HG03442 (cell line): Measurements from ENCODE around the gene GAPVD1.

Experiments used
- ATAC-seq: cut with Tn5 transposase; IDR thresholded peaks from one replicate; pipeline ENCODE4 v1.9.1; 2021; ENCODE audit warnings: mild to moderate bottlenecking, moderate library complexity; ENCODE audit not compliant: unreplicated experiment

The GAPVD1 gene

GRCh38 chr9:125400725-125401716, 139.4 kb downstream of the GAPVD1 start:
- ATAC-seq, result no peak

DNA sequence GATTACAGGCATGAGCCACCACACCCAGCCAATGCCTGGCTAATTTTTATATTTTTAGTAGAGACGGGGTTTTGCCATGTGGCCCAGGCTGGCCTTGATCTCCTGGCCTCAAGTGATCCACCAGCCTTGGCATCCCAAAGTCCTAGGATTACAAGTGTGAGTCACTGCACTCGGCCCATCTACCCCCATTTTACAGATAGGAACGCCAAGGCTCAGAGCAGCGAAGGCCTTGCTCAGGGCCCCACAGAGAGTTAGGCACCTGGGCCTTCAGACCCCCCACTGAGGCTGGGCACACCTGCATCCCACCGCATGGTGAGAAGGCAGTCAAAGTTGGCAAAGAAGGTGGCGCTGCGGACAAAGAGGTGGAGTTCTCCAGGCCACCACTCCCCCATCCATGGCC, 143.1 kb downstream of the GAPVD1 start:
- no peak for ATAC-seq

GRCh38 chr9:125405938-125406809, 144.5 kb downstream of the GAPVD1 start:
- no peak for ATAC-seq

DNA sequence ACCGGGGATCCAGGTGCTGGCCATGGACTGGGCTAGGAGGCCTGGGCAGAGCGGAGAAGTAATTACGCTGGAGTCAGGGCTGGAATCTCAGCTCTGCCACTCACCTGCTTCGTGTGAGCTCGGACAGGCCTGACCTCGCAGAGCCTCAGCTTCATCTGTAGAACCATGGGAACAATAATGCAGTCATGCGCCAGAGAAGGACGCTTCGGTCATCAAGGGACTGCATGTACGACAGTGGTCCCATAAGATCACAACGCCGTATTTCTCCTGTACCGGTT, 145.1 kb downstream of the GAPVD1 start:
- no peak for ATAC-seq

- ATAC-seq, result peak; percentile 3
These were observed 145.9 kb downstream of the GAPVD1 start for GRCh38 chr9:125407432-125407973.

GRCh38 chr9:125407974-125408900, 146.6 kb downstream of the GAPVD1 start:
- peak; percentile 72 for ATAC-seq

- no peak for ATAC-seq
These were observed 147.6 kb downstream of the GAPVD1 start for GRCh38 chr9:125409217-125409636.

- ATAC-seq, result no peak
These were observed 148.3 kb downstream of the GAPVD1 start for GRCh38 chr9:125409637-125410521.

DNA sequence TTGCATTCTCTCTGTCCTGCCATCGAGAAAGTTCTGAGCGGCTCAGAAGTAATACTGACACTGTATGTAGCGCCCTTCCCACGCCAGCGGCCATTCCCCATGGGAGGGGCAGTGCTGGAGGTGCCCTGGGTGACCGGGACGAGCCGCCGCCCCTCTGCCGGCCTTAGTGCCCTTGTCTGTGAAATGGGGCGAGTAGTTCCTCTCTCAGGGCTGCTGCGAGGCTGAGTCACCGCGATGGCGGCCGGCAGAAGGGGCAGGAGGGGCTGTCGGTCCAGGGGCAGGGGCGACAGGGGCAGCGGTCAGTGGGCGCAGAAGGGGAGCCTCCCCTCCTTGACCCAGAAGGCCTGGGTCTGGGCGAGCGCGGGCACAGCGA, 148.9 kb downstream of the GAPVD1 start:
- no peak for ATAC-seq

- no peak for ATAC-seq
These were observed 149.6 kb downstream of the GAPVD1 start for GRCh38 chr9:125411171-125411756.

- no peak for ATAC-seq
These were observed 150.5 kb downstream of the GAPVD1 start for GRCh38 chr9:125412166-125412565.

DNA sequence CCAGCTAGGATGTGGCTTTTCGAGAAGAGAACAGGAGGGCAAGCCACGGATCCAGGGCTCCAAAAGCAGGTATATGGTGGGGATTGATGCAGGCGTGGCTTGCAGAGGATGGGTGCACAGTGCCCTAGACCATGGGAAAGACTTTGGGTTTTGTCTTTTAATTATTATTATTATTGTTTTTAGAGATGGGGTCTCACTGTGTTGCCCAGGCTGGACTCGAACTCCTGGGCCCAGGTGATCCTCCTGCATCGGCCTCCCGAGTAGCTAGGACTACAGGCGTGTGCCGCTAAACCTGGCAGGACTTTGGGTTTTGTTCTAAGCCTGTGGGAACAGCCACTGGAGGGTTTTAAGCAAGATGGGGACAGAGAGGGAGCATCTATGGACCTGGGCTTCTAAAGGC, 152.0 kb downstream of the GAPVD1 start:
- no peak for ATAC-seq

DNA sequence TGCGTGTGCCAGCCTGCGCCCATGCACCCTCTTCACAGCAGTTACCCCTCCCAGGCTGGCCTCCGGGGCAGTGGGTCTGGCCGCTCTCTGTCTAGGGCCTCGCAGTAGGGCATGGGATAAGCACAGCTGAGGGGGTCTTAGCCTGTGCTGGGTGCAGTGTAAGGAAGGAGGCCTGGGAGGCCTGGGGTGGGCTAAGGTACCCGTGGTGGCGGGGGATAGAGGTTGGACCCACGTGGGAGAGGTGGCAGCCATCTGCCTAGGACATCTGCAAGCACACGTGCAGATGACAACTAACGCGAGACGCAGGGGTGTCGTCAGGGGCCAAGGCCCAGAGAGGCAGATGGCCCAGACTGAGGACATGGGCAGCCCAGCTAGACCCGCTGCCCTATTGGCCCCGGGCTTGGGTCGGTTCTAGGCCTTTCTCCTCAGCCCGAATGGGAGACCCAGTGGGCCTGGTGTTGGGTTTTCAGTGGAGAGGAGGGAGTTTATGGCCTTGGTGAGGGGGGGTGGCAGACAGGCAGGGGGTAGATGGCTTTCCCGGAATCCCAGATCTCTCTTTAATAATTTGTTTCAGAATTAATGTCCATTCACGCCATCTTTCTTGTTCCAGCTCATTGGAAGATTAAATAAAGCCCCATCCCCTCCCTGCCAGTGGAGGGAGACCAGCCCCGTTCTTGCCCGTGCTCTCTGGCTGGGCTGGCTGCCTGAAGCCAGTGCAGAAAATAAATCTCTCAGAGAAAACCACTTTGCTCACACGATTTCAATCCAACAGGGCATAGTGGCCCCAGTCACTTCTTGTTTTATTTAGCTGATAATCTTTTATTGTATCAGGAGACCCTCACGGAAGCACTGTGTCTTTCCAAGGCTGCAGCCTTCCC, 154.2 kb downstream of the GAPVD1 start:
- no peak for ATAC-seq

DNA sequence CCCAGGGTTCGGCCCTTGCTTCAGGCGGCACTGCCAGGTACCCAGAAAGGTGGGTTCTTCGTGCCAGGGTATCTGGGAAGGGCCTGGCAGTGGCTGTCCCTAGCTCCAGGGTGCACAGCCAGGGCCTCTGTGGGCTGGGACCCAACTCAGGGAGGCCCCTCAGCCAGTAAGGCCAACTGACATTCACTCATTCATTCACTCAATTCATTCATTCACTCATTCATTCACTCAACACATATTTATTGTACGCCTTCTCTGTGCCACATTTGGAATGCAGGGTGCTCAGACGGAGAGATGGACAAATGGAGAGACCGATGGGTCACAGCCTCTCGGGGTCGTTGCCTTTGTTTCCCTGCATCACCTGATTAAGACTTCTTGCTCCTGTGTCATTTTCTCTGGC, 154.9 kb downstream of the GAPVD1 start:
- no peak for ATAC-seq
